Gastrocnemius medialis (tissue), 4 donors: Measurements from ENCODE around the gene NDUFA8. TPM values are rescaled to one million over a fixed set of nuclear protein-coding genes. Genes with fewer than 3 reads are reported as not detected.

Experiments
- ATAC-seq, 2 donors: fragments of 150-250 bp; one replicate each; pipeline ENCODE4 v1.9.1; 2016
- DNase-seq, 2 donors: peaks; one replicate each; pipeline ENCODE4 v3.0.0-alpha.2; 2019
- H3K27ac ChIP-seq, 4 donors: fragments of 200-600 bp; sonication (generic); 1 replicate in 1 of 4; 2 replicates in 3 of 4; pipeline ENCODE4 v1.5.1; 2016 to 2018; ENCODE audit warnings: mild to moderate bottlenecking in 2 of 4, moderate library complexity in 1 of 4
- H3K27me3 ChIP-seq, 3 donors: fragments of 200-600 bp; sonication (generic) in 2 of 3; 1 replicate in 1 of 3; 2 replicates in 2 of 3; pipeline versions ENCODE4 v1.5.1 to v1.6.0; 2016 to 2019; ENCODE audit warnings: mild to moderate bottlenecking in 1 of 3, moderate library complexity in 1 of 3
- H3K36me3 ChIP-seq, 2 donors: fragments of 200-600 bp; sonication (generic) in 1 of 2; one replicate each; pipeline ENCODE4 v1.5.1; 2017 to 2018
- H3K4me1 ChIP-seq, 2 donors: fragments of 200-600 bp; sonication (generic) in 1 of 2; one replicate each; pipeline ENCODE4 v1.5.1; 2016 to 2017; ENCODE audit warnings: mild to moderate bottlenecking in 2 of 2
- H3K4me3 ChIP-seq, 4 donors: fragments of 200-600 bp; sonication (generic) in 3 of 4; 1 replicate in 1 of 4; 2 replicates in 3 of 4; pipeline ENCODE4 v1.5.1; 2016 to 2019; ENCODE audit warnings: mild to moderate bottlenecking in 2 of 4
- H3K9me3 ChIP-seq, 3 donors: fragments of 200-600 bp; sonication (generic) in 2 of 3; 1 replicate in 1 of 3; 2 replicates in 2 of 3; pipeline ENCODE4 v1.5.1; 2016 to 2019
- POLR2A ChIP-seq, 2 donors: fragments of 450-650 bp; IDR thresholded peaks; one replicate each; pipeline ENCODE4 v1.6.1; 2017; ENCODE audit warnings: antibody characterized with exemption in 2 of 2, mild to moderate bottlenecking in 2 of 2, moderate library complexity in 2 of 2
- in situ Hi-C, 4 donors: fragments of 200-750 bp; cut with MboI; loops; one replicate each; pipeline versions ENCODE4 v1.15.0 to v1.8.0; 2017; ENCODE audit warnings: low sequenced_read_pairs in 4 of 4
- intact Hi-C: fragments of 100-400 bp; cut with DNase I; formaldehyde crosslinking; loops from one replicate; pipeline ENCODE4 v1.15.1; 2023; ENCODE audit warnings: low total_unique reads
- total RNA-seq, 4 donors: library from RNA; depleted of rRNA; stranded (reverse); fragments of >200 nt; gene quantifications; one replicate each; pipeline versions ENCODE4 v1.1.0 to v1.2.3, GENCODE V29; 2016
- TF ChIP-seq, protein P1 (sequence below), 5 experiments: fragments of 450-650 bp in 3 of 5; fragments of 200-600 bp in 2 of 5; sonication (generic) in 2 of 5; IDR thresholded peaks in 4 of 5; conservative IDR thresholded peaks in 1 of 5; 1 replicate in 4 of 5; 2 replicates in 1 of 5; pipeline ENCODE4 v1.5.1; 2016 to 2019; ENCODE audit warnings: antibody characterized with exemption in 5 of 5, mild to moderate bottlenecking in 3 of 5, moderate library complexity in 3 of 5

Gene NDUFA8
- total RNA-seq, 4 donors from 2014 or later = 51.0 to 114 (median 92.8) TPM

DNA sequence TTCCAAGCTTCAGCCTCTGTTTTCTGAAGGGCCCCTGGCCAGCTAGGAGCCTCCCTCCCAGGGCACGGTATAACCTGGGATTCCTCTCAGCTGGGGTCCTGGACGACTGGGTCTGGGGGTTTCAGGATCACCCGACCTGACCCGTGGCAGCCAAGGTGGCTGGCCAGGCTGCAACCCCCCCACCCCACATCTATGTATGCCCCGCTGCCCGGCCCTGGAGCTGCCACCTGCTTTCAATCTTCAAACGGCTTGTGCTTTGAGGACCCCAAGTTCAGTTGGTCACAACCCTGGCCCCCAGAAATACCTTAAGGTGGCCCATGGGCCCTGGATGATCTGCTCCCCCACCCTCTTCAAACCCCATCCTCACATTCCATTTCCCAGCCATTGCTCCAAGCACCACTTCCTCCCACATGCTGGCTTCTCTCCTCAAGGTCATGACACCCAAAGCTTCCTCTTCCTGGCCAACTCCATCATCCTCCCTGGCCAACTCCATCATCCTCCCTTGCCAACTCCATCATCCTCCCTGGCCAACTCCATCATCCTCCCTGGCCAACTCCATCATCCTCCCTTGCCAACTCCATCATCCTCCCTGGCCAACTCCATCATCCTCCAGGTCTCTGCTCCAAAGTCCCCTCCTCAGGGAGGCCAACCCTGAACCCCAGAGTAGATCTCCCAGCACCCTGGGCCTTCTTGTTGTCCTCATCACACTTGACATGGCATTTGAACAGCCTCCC lies 49.3 kb downstream of the NDUFA8 start:
- H3K4me1 ChIP-seq = no peaks in the 10 kb centered on the region
- H3K9me3 ChIP-seq = no peaks in the 10 kb centered on the region
- in situ Hi-C loops (loop anchor here in 3 of 4 donors (25.0 kb wide), 2 partner anchors 352 to 702 kb away; partner anchors contain the start of gene OR1K1 (in 2 of the 3)), intact Hi-C loops (no loop called here)
- TF ChIP-seq POLR2A (IDR thresholded peaks at IDR 0.05) = no peak
- TF ChIP-seq, protein P1, sequence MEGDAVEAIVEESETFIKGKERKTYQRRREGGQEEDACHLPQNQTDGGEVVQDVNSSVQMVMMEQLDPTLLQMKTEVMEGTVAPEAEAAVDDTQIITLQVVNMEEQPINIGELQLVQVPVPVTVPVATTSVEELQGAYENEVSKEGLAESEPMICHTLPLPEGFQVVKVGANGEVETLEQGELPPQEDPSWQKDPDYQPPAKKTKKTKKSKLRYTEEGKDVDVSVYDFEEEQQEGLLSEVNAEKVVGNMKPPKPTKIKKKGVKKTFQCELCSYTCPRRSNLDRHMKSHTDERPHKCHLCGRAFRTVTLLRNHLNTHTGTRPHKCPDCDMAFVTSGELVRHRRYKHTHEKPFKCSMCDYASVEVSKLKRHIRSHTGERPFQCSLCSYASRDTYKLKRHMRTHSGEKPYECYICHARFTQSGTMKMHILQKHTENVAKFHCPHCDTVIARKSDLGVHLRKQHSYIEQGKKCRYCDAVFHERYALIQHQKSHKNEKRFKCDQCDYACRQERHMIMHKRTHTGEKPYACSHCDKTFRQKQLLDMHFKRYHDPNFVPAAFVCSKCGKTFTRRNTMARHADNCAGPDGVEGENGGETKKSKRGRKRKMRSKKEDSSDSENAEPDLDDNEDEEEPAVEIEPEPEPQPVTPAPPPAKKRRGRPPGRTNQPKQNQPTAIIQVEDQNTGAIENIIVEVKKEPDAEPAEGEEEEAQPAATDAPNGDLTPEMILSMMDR (IDR thresholded peaks at IDR 0.05 in 4 of 5, conservative IDR thresholded peaks at IDR 0.05 in 1 of 5) = no peak
- no peaks in the 10 kb centered on the region for H3K27me3 ChIP-seq
- no peak overlapping the region for H3K4me3 ChIP-seq
- DNase-seq = no peak
- no peaks in the 10 kb centered on the region for H3K36me3 ChIP-seq
- no peak for ATAC-seq
- no peak overlapping the region for H3K27ac ChIP-seq

DNA sequence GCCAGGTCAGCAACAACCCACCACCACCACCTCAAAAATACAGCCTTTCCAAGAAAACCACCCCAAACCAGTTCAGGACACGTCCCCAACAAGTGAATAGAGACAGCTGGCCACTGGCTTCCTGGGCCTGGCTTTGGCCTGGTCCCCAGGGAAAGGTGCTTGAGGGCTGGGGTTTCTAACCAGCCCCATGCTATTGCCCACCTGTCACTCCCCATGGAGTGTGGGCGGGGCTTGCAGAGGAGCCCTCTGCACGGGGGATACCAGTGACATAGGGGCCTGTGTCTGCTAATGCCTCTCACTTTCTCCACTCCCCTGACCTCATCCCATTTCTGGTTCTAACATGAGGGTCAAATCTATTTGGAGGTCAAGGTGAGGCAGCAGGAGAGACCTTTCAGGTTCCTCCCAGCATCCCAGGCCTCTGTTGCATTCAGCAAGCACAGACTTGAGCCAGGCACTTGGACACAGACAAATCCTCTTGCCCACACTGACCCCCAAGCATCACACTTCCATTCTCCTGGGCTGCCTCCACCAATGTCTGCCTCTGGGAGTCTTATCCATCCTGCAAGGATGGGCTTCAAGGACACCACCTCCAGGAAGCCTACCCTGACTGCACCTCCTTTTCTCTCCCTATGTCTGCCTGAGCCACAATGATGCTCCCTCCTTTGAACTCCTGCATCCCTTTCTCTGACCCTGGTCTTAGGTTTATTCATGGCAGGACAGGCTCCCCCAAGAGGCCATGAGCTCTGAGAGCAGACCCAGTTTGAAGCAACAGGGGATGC lies 50.4 kb downstream of the NDUFA8 start:
- Histone ChIP-seq H3K27ac (no peak overlapping the region), H3K4me3 (no peak overlapping the region), H3K27me3 (no peaks in the 10 kb centered on the region), H3K9me3 (no peaks in the 10 kb centered on the region), H3K36me3 (no peaks in the 10 kb centered on the region), H3K4me1 (no peaks in the 10 kb centered on the region)
- DNase-seq (no peak), ATAC-seq (no peak)
- in situ Hi-C loops = loop anchor here in 3 of 4 donors (25.0 kb wide), 2 partner anchors 353 to 703 kb away; partner anchors contain the start of gene OR1K1 (in 2 of the 3)
- TF ChIP-seq, protein P1 (IDR thresholded peaks at IDR 0.05 in 4 of 5, conservative IDR thresholded peaks at IDR 0.05 in 1 of 5) = no peak
- no peak for TF ChIP-seq POLR2A (IDR thresholded peaks at IDR 0.05)
- intact Hi-C loops = no loop called here

DNA sequence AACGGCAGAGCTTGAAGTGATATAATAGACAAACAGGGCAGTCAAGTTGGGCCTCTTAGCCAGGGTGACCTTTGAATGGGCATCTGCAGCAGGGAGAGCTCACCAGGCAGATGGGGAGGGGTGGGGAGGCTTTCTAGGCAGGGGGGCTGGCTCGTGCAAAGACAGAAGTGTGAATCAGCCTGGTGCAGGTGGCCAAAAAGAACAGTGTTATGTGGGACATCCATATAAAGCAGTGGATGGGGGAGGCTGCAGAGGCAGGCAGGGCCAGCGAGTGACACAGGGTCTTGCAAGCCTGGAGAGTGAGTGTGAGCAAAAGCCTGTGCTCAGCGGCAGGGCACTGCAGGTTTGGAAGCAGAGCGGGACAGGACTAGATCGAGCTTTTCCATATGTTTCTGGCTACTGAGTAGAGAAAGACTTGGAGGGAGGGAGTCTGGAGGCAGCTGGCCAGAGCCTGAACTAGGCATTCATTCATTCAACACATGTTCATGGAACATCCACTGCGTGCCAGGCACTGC lies 52.2 kb downstream of the NDUFA8 start:
- no peak for DNase-seq
- no peak for ATAC-seq
- TF ChIP-seq, protein P1 (IDR thresholded peaks at IDR 0.05 in 4 of 5, conservative IDR thresholded peaks at IDR 0.05 in 1 of 5) = no peak
- no peak for TF ChIP-seq POLR2A (IDR thresholded peaks at IDR 0.05)
- Histone ChIP-seq H3K27me3 (no peaks in the 10 kb centered on the region), H3K27ac (no peak overlapping the region), H3K4me1 (no peaks in the 10 kb centered on the region), H3K4me3 (no peak overlapping the region), H3K36me3 (no peaks in the 10 kb centered on the region), H3K9me3 (no peaks in the 10 kb centered on the region)
- in situ Hi-C loops (loop anchor here in 3 of 4 donors (25.0 kb wide), 2 partner anchors 355 to 705 kb away; partner anchors contain the start of gene OR1K1 (in 2 of the 3)), intact Hi-C loops (no loop called here)

DNA sequence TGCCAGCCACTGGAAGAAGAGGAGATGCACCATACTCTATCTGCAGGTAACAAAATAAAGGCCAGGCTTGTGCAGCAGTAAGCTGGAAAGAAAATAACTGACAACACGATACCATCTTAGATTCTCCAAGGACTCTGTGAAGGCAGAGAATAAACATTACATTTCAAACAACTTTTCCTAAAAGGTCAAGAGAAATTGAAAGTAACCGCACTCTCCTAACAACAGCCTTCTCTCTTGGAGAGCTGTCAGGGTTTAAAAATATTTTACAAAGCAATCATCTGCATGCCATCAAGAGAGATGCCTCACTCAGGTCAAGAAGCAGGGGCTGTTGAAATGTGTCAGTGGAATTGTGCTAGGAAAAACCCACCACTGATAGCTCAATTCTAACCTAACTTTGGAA lies 53.0 kb downstream of the NDUFA8 start:
- no peak overlapping the region for H3K4me3 ChIP-seq
- no peaks in the 10 kb centered on the region for H3K27me3 ChIP-seq
- in situ Hi-C loops = loop anchor here in 3 of 4 donors (25.0 kb wide), 2 partner anchors 356 to 706 kb away; partner anchors contain the start of gene OR1K1 (in 2 of the 3)
- TF ChIP-seq, protein P1 (IDR thresholded peaks at IDR 0.05 in 4 of 5, conservative IDR thresholded peaks at IDR 0.05 in 1 of 5) = no peak
- TF ChIP-seq POLR2A (IDR thresholded peaks at IDR 0.05) = no peak
- no peaks in the 10 kb centered on the region for H3K9me3 ChIP-seq
- no peak overlapping the region for H3K27ac ChIP-seq
- intact Hi-C loops = no loop called here
- ATAC-seq (no peak), DNase-seq (no peak)
- H3K36me3 ChIP-seq = no peaks in the 10 kb centered on the region
- H3K4me1 ChIP-seq = no peaks in the 10 kb centered on the region
